ENCODE data around the gene RICTOR. TPM values are rescaled to one million over a fixed set of nuclear protein-coding genes. Genes with fewer than 3 reads are reported as not detected.

RICTOR gene
- polyA plus RNA-seq, 2 of the 4 experiments (the other 2 are of a cell fraction) = 6.5 to 28.5 TPM

- H3K27ac ChIP-seq = no peak overlapping the region
- 78% methylated on average over 7 of the region's 7 CpGs for WGBS (ENCODE audit: missing lambda C conversion rate)
- TF ChIP-seq JUN (IDR thresholded peaks at IDR 0.05) = no peak
- TF ChIP-seq HES2 (IDR thresholded peaks at IDR 0.05) = no peak
- no peak for TF ChIP-seq NFE2L2 (conservative IDR thresholded peaks at IDR 0.05; ENCODE audit: low read length)
- no peak for TF ChIP-seq BHLHE40 (IDR thresholded peaks at IDR 0.05; ENCODE audit: low read depth, low read length)
- TF ChIP-seq POLR2A (IDR thresholded peaks at IDR 0.05; ENCODE audit: low read length) = no peak
- no peak for TF ChIP-seq ATOH8 (CRISPR knock-in tag; IDR thresholded peaks at IDR 0.05; ENCODE audit: low read depth)
- TF ChIP-seq, protein P1, sequence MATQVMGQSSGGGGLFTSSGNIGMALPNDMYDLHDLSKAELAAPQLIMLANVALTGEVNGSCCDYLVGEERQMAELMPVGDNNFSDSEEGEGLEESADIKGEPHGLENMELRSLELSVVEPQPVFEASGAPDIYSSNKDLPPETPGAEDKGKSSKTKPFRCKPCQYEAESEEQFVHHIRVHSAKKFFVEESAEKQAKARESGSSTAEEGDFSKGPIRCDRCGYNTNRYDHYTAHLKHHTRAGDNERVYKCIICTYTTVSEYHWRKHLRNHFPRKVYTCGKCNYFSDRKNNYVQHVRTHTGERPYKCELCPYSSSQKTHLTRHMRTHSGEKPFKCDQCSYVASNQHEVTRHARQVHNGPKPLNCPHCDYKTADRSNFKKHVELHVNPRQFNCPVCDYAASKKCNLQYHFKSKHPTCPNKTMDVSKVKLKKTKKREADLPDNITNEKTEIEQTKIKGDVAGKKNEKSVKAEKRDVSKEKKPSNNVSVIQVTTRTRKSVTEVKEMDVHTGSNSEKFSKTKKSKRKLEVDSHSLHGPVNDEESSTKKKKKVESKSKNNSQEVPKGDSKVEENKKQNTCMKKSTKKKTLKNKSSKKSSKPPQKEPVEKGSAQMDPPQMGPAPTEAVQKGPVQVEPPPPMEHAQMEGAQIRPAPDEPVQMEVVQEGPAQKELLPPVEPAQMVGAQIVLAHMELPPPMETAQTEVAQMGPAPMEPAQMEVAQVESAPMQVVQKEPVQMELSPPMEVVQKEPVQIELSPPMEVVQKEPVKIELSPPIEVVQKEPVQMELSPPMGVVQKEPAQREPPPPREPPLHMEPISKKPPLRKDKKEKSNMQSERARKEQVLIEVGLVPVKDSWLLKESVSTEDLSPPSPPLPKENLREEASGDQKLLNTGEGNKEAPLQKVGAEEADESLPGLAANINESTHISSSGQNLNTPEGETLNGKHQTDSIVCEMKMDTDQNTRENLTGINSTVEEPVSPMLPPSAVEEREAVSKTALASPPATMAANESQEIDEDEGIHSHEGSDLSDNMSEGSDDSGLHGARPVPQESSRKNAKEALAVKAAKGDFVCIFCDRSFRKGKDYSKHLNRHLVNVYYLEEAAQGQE (IDR thresholded peaks at IDR 0.05) = no peak
- TF ChIP-seq RFX5 (IDR thresholded peaks at IDR 0.05) = no peak
- POLR2A ChIA-PET = no interaction called here
- H3K9me3 ChIP-seq = peaks cover 16% of the 10 kb centered on the region; the same call in 2 of the 3 replicates
- peaks cover 31% of the 10 kb centered on the region for H3K4me1 ChIP-seq
- no peak for FAIRE-seq
- ATAC-seq = peak; percentile 66 to 77; a peak in 4 of 6 replicates
- no peak for DNase-seq (ENCODE audit: low read depth in 1 of 2, low spot score in 1 of 2)
- no peak overlapping the region for H3K4me3 ChIP-seq
- CTCF ChIA-PET = no interaction called here
- H3K4me2 ChIP-seq = no peak overlapping the region
These were observed 50.2 kb downstream of the RICTOR start for GRCh38 chr5:39024005-39024404.

DNA sequence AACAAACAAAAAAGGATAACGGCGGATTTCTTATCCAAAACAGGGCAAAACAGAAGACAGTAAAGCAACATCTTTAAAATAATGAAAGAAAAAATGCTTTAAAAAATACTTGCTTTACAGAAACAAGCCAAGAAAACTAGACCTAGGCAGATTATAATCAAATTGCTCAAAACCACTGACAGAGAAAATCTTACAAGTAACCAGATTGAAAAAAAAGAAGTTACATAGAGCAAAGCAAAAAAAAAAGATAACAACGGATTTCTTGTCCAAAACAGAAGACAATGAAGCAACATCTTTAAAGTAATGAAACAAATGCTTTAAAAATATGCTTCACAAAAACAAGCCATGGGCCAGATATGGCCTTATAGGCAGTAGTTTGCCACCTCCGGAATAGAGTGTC, 51.1 kb downstream of the RICTOR start:
- POLR2A ChIA-PET = no interaction called here
- no peak for FAIRE-seq

More for the DNA sequence above, 51.1 kb downstream of the RICTOR start:
- 86% methylated on average over 4 of the region's 4 CpGs for WGBS (ENCODE audit: missing lambda C conversion rate)
- Histone ChIP-seq H3K4me2 (no peak overlapping the region), H3K4me1 (peaks cover 31% of the 10 kb centered on the region), H3K9me3 (peaks cover 11% of the 10 kb centered on the region; the same call in 2 of the 3 replicates), H3K27ac (no peak overlapping the region), H3K4me3 (no peak overlapping the region)
- DNase-seq (ENCODE audit: low read depth in 1 of 2, low spot score in 1 of 2) (no peak), ATAC-seq (no peak)
- CTCF ChIA-PET = no interaction called here
- TF ChIP-seq FOSL2 (IDR thresholded peaks at IDR 0.05) (no peak), FOSL2 (CRISPR knock-in tag; IDR thresholded peaks at IDR 0.05) (no peak), RNF2 (IDR thresholded peaks at IDR 0.05; ENCODE audit: borderline replicate concordance, low read depth) (no peak), PBX3 (IDR thresholded peaks at IDR 0.05) (no peak), NFE2L2 (conservative IDR thresholded peaks at IDR 0.05; ENCODE audit: low read length) (no peak), MYC (IDR thresholded peaks at IDR 0.05; ENCODE audit: borderline replicate concordance, low read length) (no peak), HOXA7 (CRISPR knock-in tag; IDR thresholded peaks at IDR 0.05) (no peak), MAZ (IDR thresholded peaks at IDR 0.05; ENCODE audit: borderline replicate concordance, low read depth, low read length) (no peak), TP53 (CRISPR knock-in tag; IDR thresholded peaks at IDR 0.05) (no peak), ZNF302 (CRISPR knock-in tag; IDR thresholded peaks at IDR 0.05) (no peak), FOSB (CRISPR knock-in tag; IDR thresholded peaks at IDR 0.05) (no peak), BCL3 (IDR thresholded peaks at IDR 0.05) (no peak)
- TF ChIP-seq, protein P2, sequence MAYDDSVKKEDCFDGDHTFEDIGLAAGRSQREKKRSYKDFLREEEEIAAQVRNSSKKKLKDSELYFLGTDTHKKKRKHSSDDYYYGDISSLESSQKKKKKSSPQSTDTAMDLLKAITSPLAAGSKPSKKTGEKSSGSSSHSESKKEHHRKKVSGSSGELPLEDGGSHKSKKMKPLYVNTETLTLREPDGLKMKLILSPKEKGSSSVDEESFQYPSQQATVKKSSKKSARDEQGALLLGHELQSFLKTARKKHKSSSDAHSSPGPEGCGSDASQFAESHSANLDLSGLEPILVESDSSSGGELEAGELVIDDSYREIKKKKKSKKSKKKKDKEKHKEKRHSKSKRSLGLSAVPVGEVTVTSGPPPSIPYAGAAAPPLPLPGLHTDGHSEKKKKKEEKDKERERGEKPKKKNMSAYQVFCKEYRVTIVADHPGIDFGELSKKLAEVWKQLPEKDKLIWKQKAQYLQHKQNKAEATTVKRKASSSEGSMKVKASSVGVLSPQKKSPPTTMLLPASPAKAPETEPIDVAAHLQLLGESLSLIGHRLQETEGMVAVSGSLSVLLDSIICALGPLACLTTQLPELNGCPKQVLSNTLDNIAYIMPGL (CRISPR knock-in tag; IDR thresholded peaks at IDR 0.05; ENCODE audit: borderline replicate concordance) = no peak
